GM12878 (cell line): Measurements from ENCODE around the gene SYNPR.

ENCODE experiments used
- ATF3 ChIP-seq: IDR thresholded peaks from 2 replicates; pipeline ENCODE4 v1.6.1; 2011; ENCODE audit warnings: low read depth, mild to moderate bottlenecking, low read length, moderate library complexity, borderline replicate concordance; ENCODE audit errors: extremely low read depth
- BACH1 ChIP-seq: fragments of 450-650 bp; IDR thresholded peaks from 2 replicates; pipeline ENCODE4 v1.6.1; 2017; ENCODE audit warnings: mild to moderate bottlenecking, borderline replicate concordance
- JUND ChIP-seq: IDR thresholded peaks from 2 replicates; pipeline ENCODE4 v1.6.1; 2012; ENCODE audit warnings: low read depth, mild to moderate bottlenecking, low read length, improper control_type of control experiment, moderate library complexity
- SMC3 ChIP-seq: IDR thresholded peaks from 2 replicates; pipeline ENCODE4 v1.6.1; 2011; ENCODE audit warnings: low read length, improper control_type of control experiment, borderline replicate concordance
- SUZ12 ChIP-seq: fragments of 200-600 bp; sonication (generic); IDR thresholded peaks from one replicate; pipeline ENCODE4 v1.6.1; 2018; ENCODE audit warnings: antibody characterized with exemption, mild to moderate bottlenecking; ENCODE audit not compliant: unreplicated experiment

- TF ChIP-seq JUND: no peak
- no peak for TF ChIP-seq BACH1
- no peak for TF ChIP-seq SMC3
- no peak for TF ChIP-seq ATF3
- TF ChIP-seq SUZ12: no peak
Observed at GRCh38 chr3:63478990-63479660, 201.0 kb downstream of the SYNPR start.
